GM21447 (cell line): Measurements from ENCODE around the gene ZNF439.
"Not testable (repeated sequence)": the region's sequence is repeated elsewhere in the genome, so short reads cannot be mapped to it uniquely, and the experiment has no call there.

Source experiments
- ATAC-seq: cut with Tn5 transposase; IDR thresholded peaks from one replicate; pipeline ENCODE4 v1.9.1; 2021; ENCODE audit not compliant: unreplicated experiment

ZNF439 gene

GRCh38 chr19:11867766-11868165, 19.2 kb downstream of the ZNF439 start:
- not testable (repeated sequence) for ATAC-seq

- ATAC-seq, result no peak
Observed at GRCh38 chr19:11868188-11868587, 19.7 kb downstream of the ZNF439 start.

- ATAC-seq, result no peak
Observed at GRCh38 chr19:11872624-11873023, 24.1 kb downstream of the ZNF439 start.

- no peak for ATAC-seq
Observed at GRCh38 chr19:11873762-11874161, 25.2 kb downstream of the ZNF439 start.

GRCh38 chr19:11879687-11880266, 31.3 kb downstream of the ZNF439 start:
- ATAC-seq, result not testable (repeated sequence)

- ATAC-seq, result no peak
Observed at GRCh38 chr19:11880598-11880997, 32.1 kb downstream of the ZNF439 start.

- no peak for ATAC-seq
Observed at GRCh38 chr19:11881151-11881800, 32.8 kb downstream of the ZNF439 start.

GRCh38 chr19:11882606-11883005, 34.1 kb downstream of the ZNF439 start:
- no peak for ATAC-seq

GRCh38 chr19:11887234-11887610, 38.7 kb downstream of the ZNF439 start:
- ATAC-seq, result no peak

GRCh38 chr19:11887611-11888531, 39.3 kb downstream of the ZNF439 start, which contains the start of gene ZNF69:
TSS of gene ZNF69 (plus strand) at chr19:11887782. CDS start at chr19:11887924, 142 bp downstream.
- no peak for ATAC-seq

GRCh38 chr19:11889901-11890300, 41.4 kb downstream of the ZNF439 start:
- not testable (repeated sequence) for ATAC-seq

GRCh38 chr19:11890634-11891033, 42.1 kb downstream of the ZNF439 start:
- no peak for ATAC-seq

- no peak for ATAC-seq
Observed at GRCh38 chr19:11894851-11895250, 46.3 kb downstream of the ZNF439 start.

- no peak for ATAC-seq
Observed at GRCh38 chr19:11902228-11902627, 53.7 kb downstream of the ZNF439 start.

GRCh38 chr19:11905928-11906327, 57.4 kb downstream of the ZNF439 start:
- ATAC-seq, result no peak

- not testable (repeated sequence) for ATAC-seq
Observed at GRCh38 chr19:11911937-11912336, 63.4 kb downstream of the ZNF439 start.

GRCh38 chr19:11914417-11915051, 66.0 kb downstream of the ZNF439 start:
- ATAC-seq, result not testable (repeated sequence)
